HUES64 (cell line): Measurements from ENCODE around the gene CKB.

Experiments used
- H3K27ac ChIP-seq: 2 replicates; pipeline ENCODE4 v1.7.0; 2013; ENCODE audit warnings: low read depth, low read length, inconsistent platforms
- H3K27me3 ChIP-seq: 2 replicates; pipeline ENCODE4 v1.6.1; 2013; ENCODE audit warnings: mild to moderate bottlenecking, low read length; ENCODE audit not compliant: insufficient read depth
- H3K36me3 ChIP-seq: 2 replicates; pipeline ENCODE4 v1.6.1; 2013; ENCODE audit warnings: mild to moderate bottlenecking, low read length; ENCODE audit not compliant: insufficient read depth
- H3K4me1 ChIP-seq: 2 replicates; pipeline ENCODE4 v1.6.1; 2013; ENCODE audit warnings: mild to moderate bottlenecking, low read length, moderate library complexity; ENCODE audit not compliant: insufficient read depth
- H3K4me3 ChIP-seq: 2 replicates; pipeline ENCODE4 v1.5.1; 2013; ENCODE audit warnings: mild to moderate bottlenecking, low read length, moderate library complexity
- H3K9ac ChIP-seq: 2 replicates; pipeline ENCODE4 v1.6.1; 2013; ENCODE audit warnings: mild to moderate bottlenecking, low read depth, low read length
- H3K9me3 ChIP-seq: 2 replicates; pipeline ENCODE4 v1.6.1; 2013; ENCODE audit warnings: low read depth, low read length; ENCODE audit not compliant: insufficient read depth
- WGBS: fragments of 150-250, 120-280 bp; methylation state at CpG from one replicate; pipeline ENCODE4 v1.1.7; 2013; ENCODE audit warnings: missing lambda C conversion rate; 5-methylcytosine and 5-hydroxymethylcytosine counted together

The CKB gene

DNA sequence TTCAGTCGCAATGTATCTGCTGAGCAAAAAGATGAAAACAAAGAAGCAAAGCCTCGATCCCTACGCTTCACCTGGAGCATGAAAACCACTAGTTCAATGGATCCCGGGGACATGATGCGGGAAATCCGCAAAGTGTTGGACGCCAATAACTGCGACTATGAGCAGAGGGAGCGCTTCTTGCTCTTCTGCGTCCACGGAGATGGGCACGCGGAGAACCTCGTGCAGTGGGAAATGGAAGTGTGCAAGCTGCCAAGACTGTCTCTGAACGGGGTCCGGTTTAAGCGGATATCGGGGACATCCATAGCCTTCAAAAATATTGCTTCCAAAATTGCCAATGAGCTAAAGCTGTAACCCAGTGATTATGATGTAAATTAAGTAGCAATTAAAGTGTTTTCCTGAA, 19.8 kb downstream of the CKB start:
- Histone ChIP-seq H3K27ac (no peak overlapping the region), H3K36me3 (peaks cover 73% of the 10 kb centered on the region), H3K27me3 (no peaks in the 10 kb centered on the region), H3K4me3 (no peak overlapping the region), H3K9me3 (no peaks in the 10 kb centered on the region), H3K4me1 (peaks cover 2% of the 10 kb centered on the region; the same call in 1 of the 2 replicates), H3K9ac (no peak overlapping the region)
- WGBS = 96% methylated on average over 18 of the region's 18 CpGs

DNA sequence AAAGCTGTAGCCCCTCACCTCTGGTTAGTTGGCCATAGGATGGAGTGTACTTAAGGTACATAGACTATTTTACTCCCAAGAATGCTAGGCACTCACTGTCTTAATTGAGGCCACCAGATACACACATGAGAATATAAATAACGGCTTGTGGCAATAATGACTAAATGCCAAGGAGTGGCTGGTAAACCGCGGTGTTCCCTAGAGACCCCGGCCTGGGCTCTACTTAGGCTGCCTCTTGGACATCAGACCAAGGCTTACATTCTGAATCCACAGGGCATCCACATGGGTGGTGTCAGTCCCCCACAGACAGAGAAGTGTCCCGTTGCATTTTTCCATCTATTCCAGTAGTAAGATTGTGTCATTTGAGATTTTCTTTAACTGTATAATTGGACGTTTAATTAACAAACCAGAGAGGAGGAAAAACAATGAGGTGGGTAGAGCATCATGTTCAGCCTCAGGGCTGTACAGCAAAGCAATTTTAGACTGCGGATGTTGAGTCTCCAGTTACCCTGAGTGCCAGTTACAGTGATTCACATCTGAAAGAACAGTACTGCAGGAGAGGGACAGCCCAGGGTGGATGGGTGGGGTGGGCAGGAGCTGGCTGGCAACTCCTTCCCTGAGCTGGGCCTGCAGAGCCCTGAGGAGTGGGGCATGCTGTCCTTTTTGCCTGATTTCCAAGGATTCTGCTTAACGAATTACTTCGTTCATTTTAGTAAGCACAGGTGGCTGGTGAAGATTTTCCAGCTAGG, 20.5 kb downstream of the CKB start:
- Histone ChIP-seq H3K27ac (no peak overlapping the region), H3K4me3 (no peak overlapping the region), H3K4me1 (peaks cover 2% of the 10 kb centered on the region; the same call in 1 of the 2 replicates), H3K9me3 (no peaks in the 10 kb centered on the region), H3K36me3 (peaks cover 73% of the 10 kb centered on the region), H3K9ac (no peak overlapping the region), H3K27me3 (no peaks in the 10 kb centered on the region)
- 97% methylated on average over 9 of the region's 9 CpGs for WGBS

GRCh38 chr14:103501041-103501870, 21.4 kb downstream of the CKB start:
- WGBS = 92% methylated on average over 11 of the region's 11 CpGs
- H3K36me3 ChIP-seq = peaks cover 74% of the 10 kb centered on the region
- H3K27me3 ChIP-seq = no peaks in the 10 kb centered on the region
- H3K4me3 ChIP-seq = no peak overlapping the region
- no peaks in the 10 kb centered on the region for H3K9me3 ChIP-seq
- no peak overlapping the region for H3K27ac ChIP-seq
- peaks cover 2% of the 10 kb centered on the region; the same call in 1 of the 2 replicates for H3K4me1 ChIP-seq
- H3K9ac ChIP-seq = no peak overlapping the region

DNA sequence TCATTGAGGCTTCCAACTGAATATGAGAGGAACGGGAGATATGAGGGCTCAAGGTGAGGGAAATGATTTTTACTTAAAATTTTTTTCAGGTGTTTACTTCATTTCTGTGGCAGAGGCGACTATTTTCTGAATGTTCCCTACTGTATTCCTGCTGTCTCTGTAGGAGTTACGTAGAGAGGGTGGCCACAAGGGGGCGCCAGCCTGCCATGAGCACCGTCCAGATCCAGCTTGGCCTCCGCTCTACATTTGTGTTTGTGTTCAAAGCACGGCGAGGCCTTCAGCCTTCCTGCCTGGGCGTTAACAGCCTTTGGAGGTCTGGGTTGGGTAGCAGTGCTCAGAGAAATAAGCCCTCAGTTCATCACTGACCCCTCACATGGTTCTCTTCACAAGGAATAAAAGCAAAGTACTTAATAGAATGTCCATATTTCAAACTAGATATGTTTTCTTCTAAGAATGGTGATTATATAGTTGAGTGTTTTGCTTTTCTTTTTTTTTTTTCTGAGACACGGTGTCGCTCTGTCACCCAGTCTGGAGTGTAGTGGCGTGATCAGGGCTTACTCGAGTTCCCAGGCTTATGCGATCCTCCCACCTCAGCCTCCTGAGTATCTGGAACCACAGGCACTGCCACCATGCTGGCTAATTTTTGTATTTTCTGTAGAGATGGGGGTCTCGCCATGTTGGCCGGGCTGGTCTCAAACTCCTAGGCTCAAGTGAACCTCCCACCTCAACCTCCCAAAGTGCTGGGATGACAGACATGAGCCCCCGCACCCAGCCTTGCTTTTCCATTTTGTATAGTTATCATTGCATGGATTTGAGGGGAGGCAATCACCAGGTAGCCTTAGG, 22.3 kb downstream of the CKB start:
- Histone ChIP-seq H3K4me1 (peaks cover 2% of the 10 kb centered on the region; the same call in 1 of the 2 replicates), H3K9me3 (no peaks in the 10 kb centered on the region), H3K4me3 (no peak overlapping the region), H3K27ac (no peak overlapping the region), H3K9ac (no peak overlapping the region), H3K27me3 (no peaks in the 10 kb centered on the region), H3K36me3 (peaks cover 78% of the 10 kb centered on the region)
- 58% methylated on average over 17 of the region's 17 CpGs for WGBS

- no peaks in the 10 kb centered on the region for H3K9me3 ChIP-seq
- no peak overlapping the region for H3K9ac ChIP-seq
- H3K27ac ChIP-seq = no peak overlapping the region
- no peak overlapping the region for H3K4me3 ChIP-seq
- no peaks in the 10 kb centered on the region for H3K27me3 ChIP-seq
- peaks cover 2% of the 10 kb centered on the region; the same call in 1 of the 2 replicates for H3K4me1 ChIP-seq
- WGBS = 88% methylated on average over 10 of the region's 10 CpGs
- H3K36me3 ChIP-seq = peaks cover 78% of the 10 kb centered on the region
These were observed 22.9 kb downstream of the CKB start for GRCh38 chr14:103499709-103500108.

DNA sequence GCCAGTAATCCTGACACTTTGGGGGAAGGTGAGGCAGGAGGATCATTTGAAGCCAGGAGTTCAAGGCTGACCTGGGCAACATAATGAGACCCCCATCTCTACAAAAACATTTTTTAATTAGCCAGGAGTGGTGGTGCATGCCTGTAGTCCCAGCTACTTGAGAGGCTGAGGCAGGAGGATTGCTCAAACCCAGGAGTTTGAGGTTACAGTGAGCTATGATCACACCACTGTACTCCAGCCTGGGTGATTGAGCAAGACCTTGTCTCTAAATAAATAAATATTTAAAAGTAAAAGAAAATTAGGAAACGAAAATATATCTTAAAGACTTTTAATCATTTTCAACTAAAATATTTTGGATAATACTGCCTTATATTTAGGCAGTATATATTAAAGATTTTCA, 25.9 kb downstream of the CKB start:
- no peak overlapping the region for H3K9ac ChIP-seq
- H3K4me3 ChIP-seq = no peak overlapping the region
- H3K4me1 ChIP-seq = peaks cover 2% of the 10 kb centered on the region; the same call in 1 of the 2 replicates
- WGBS = no CpG with 5 or more reads among the region's 1 CpG
- peaks cover 75% of the 10 kb centered on the region for H3K36me3 ChIP-seq
- H3K27me3 ChIP-seq = no peaks in the 10 kb centered on the region
- no peak overlapping the region for H3K27ac ChIP-seq
- no peaks in the 10 kb centered on the region for H3K9me3 ChIP-seq

DNA sequence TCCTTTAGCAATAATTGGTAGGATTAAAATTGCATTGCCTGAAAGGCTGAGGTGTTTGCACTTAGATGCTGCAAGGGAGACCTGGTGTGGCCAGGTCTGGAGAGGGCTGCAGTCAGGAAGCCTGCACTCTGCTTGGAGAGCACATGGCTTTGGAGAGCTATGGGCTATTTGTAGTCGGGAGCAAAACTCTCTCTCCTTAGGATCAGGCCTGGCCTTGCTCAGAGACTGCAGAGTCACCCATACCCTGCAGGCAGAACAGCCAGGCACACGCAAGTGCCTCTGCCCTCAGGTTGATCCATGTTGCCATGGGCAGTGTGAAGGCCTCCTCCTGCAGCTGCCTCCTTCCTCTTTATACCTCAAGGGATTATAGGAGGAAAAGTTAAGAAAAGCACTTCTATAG, 26.8 kb downstream of the CKB start:
- H3K4me1 ChIP-seq = peaks cover 2% of the 10 kb centered on the region; the same call in 1 of the 2 replicates
- no peak overlapping the region for H3K27ac ChIP-seq
- no peaks in the 10 kb centered on the region for H3K27me3 ChIP-seq
- H3K36me3 ChIP-seq = peaks cover 77% of the 10 kb centered on the region
- H3K9ac ChIP-seq = no peak overlapping the region
- H3K9me3 ChIP-seq = no peaks in the 10 kb centered on the region
- WGBS = 86% methylated on average over 2 of the region's 2 CpGs
- H3K4me3 ChIP-seq = no peak overlapping the region

DNA sequence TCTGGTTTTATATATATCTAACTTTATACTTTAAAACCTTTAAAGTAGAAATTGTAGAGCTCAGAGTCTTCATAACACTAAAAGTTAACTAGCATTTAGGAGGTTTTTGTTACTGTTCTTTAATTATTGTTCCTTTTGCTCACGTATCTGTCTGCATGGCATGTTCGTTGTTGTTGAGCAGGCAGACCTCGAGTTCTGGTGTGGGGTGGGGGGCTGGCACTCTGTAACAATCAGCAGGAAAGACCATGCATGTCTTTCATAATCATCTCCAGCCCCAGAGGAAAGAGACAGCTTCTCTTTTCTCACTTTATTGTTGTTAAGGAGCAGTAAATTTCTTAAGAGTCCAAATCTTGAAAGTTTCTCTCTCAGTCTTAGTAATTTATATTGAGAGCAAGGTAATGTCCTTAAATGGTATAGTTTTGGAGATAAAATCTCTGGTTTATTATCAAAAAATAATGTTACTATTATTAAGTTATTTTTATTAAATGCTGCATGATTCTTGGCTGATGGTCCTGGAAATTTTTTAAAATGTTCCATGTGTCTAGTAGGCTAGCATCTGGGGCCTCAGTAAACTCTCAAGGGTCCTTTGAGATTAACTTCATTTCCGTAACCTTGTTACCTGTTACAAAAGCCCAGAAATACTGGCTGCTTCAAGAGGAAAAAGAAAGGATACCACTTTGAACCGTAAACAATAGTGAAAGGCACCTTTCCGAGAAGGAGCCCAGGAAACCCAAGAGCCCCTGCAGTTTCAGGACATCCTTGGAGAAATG, 30.3 kb downstream of the CKB start:
- no peaks in the 10 kb centered on the region for H3K27me3 ChIP-seq
- H3K9ac ChIP-seq = no peak overlapping the region
- H3K36me3 ChIP-seq = peaks cover 86% of the 10 kb centered on the region
- no peak overlapping the region for H3K4me3 ChIP-seq
- H3K9me3 ChIP-seq = no peaks in the 10 kb centered on the region
- no peaks in the 10 kb centered on the region for H3K4me1 ChIP-seq
- no peak overlapping the region for H3K27ac ChIP-seq
- WGBS = 97% methylated on average over 6 of the region's 6 CpGs

GRCh38 chr14:103491691-103492090, 30.9 kb downstream of the CKB start:
- H3K27ac ChIP-seq = no peak overlapping the region
- 94% methylated on average over 8 of the region's 10 CpGs for WGBS
- H3K36me3 ChIP-seq = peaks cover 82% of the 10 kb centered on the region
- H3K9ac ChIP-seq = no peak overlapping the region
- H3K4me3 ChIP-seq = no peak overlapping the region
- H3K9me3 ChIP-seq = no peaks in the 10 kb centered on the region
- H3K4me1 ChIP-seq = no peaks in the 10 kb centered on the region
- H3K27me3 ChIP-seq = no peaks in the 10 kb centered on the region

DNA sequence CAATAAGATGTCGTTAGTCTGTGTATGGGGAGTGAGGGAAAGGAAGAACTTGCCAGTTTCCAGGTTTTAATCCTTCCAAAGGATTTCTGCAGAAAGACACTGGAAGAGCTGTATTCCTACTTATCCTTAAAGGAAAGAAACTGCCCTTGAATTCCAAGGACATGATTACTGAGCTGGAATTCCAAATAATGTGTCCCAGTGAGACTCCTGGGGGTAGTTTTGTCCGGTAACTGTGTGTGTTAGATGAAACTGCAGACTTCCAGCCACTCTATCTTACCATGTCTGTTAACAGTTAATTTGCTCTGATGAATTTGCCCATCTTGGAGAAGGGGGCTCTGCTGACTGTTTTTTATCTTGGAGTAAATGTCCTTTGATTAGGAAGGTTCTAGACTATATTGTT, 33.0 kb downstream of the CKB start:
- Histone ChIP-seq H3K4me3 (no peak overlapping the region), H3K27me3 (no peaks in the 10 kb centered on the region), H3K27ac (no peak overlapping the region), H3K9me3 (no peaks in the 10 kb centered on the region), H3K9ac (no peak overlapping the region), H3K36me3 (peaks cover 75% of the 10 kb centered on the region), H3K4me1 (no peaks in the 10 kb centered on the region)
- WGBS = 85% methylated on average over 2 of the region's 2 CpGs
